Measurements from ENCODE around the gene OR2C1. TPM values are rescaled to one million over a fixed set of nuclear protein-coding genes. Genes with fewer than 3 reads are reported as not detected.

The OR2C1 gene
- total RNA-seq: not detected in 2 replicates

GRCh38 chr16:3355589-3355988, at the start of gene OR2C1:
OR2C1 (plus strand) TSS chr16:3355889; CDS start chr16:3355941, 52 bp downstream.

GRCh38 chr16:3400779-3401688, 45.3 kb downstream of the OR2C1 start, which contains the start of the genes ZNF174 and ZSCAN32:
ZNF174 (plus strand) TSS chr16:3401215; CDS start chr16:3402005, 790 bp downstream.
ZSCAN32 (minus strand) TSS chr16:3401004; CDS start chr16:3397557, 3,447 bp downstream.

Other genes starting within 250 kb of the OR2C1 start
- 10.7 and 13.8 TPM in 2 replicates for gene ZNF205, start 243.3 kb upstream of the OR2C1 start, total RNA-seq
- 3.9 and 5.2 TPM in 2 replicates for gene ZNF213, start 220.9 kb upstream of the OR2C1 start, total RNA-seq
- gene OR1F1, start 167.7 kb upstream of the OR2C1 start, total RNA-seq: not detected in 2 replicates
- gene ZNF200, start 120.7 kb upstream of the OR2C1 start, total RNA-seq: 8.1 and 9.4 TPM in 2 replicates
- not detected in 2 replicates for gene MEFV, start 99.3 kb upstream of the OR2C1 start, total RNA-seq
- gene ZNF263, start 72.4 kb upstream of the OR2C1 start, total RNA-seq: 46.5 and 54.7 TPM in 2 replicates
- 2.5 and 2.8 TPM in 2 replicates for gene TIGD7, start 50.5 kb upstream of the OR2C1 start, total RNA-seq
- 15.4 and 19.0 TPM in 2 replicates for gene ZNF75A, start 50.4 kb upstream of the OR2C1 start, total RNA-seq
- gene ZSCAN32, start 45.1 kb downstream of the OR2C1 start, total RNA-seq: 11.5 and 16.2 TPM in 2 replicates
- gene ZNF174, start 45.3 kb downstream of the OR2C1 start, total RNA-seq: 10.3 and 15.7 TPM in 2 replicates
- 1.3 and 1.8 TPM in 2 replicates for gene ZNF597, start 87.6 kb downstream of the OR2C1 start, total RNA-seq
- gene NAA60, start 87.8 kb downstream of the OR2C1 start, total RNA-seq: 16.8 and 19.1 TPM in 2 replicates
- not detected in 2 replicates for gene C16orf90, start 139.6 kb downstream of the OR2C1 start, total RNA-seq
- 10.5 and 12.6 TPM in 2 replicates for gene CLUAP1, start 145.1 kb downstream of the OR2C1 start, total RNA-seq
- gene NLRC3, start 221.5 kb downstream of the OR2C1 start, total RNA-seq: under 0.01 TPM in 1 of 2 replicates, not detected in the other

All from cardiac atrium fibroblast (primary cell).